ENCODE results near the gene AKAP12.
"Not testable (repeated sequence)": the region's sequence is repeated elsewhere in the genome, so short reads cannot be mapped to it uniquely, and the experiment has no call there.

The AKAP12 gene

GRCh38 chr6:151352410-151353396 lies 112.9 kb downstream of the AKAP12 start:
- DNase-seq: no peak

- DNase-seq: no peak
These were observed 114.0 kb downstream of the AKAP12 start for GRCh38 chr6:151353795-151354194.

GRCh38 chr6:151356983-151357382 lies 117.2 kb downstream of the AKAP12 start:
- DNase-seq: not testable (repeated sequence)

- no peak for DNase-seq
These were observed 118.1 kb downstream of the AKAP12 start for GRCh38 chr6:151357758-151358436.

- DNase-seq: no peak
These were observed 118.7 kb downstream of the AKAP12 start for GRCh38 chr6:151358475-151358874.

GRCh38 chr6:151359486-151359885 lies 119.7 kb downstream of the AKAP12 start:
- DNase-seq: no peak

- DNase-seq: no peak
These were observed 125.5 kb downstream of the AKAP12 start for GRCh38 chr6:151365233-151365632.

- no peak for DNase-seq
These were observed 130.8 kb downstream of the AKAP12 start for GRCh38 chr6:151370509-151371078.

- no peak for DNase-seq
These were observed 132.4 kb downstream of the AKAP12 start for GRCh38 chr6:151372164-151372563.

GRCh38 chr6:151374036-151374683 lies 134.4 kb downstream of the AKAP12 start:
- no peak for DNase-seq

- DNase-seq: no peak
These were observed 136.1 kb downstream of the AKAP12 start for GRCh38 chr6:151375833-151376232.

- DNase-seq: no peak
These were observed 136.7 kb downstream of the AKAP12 start for GRCh38 chr6:151376440-151376839.

GRCh38 chr6:151377095-151377494 lies 137.3 kb downstream of the AKAP12 start:
- DNase-seq: no peak

- DNase-seq: no peak
These were observed 140.4 kb downstream of the AKAP12 start for GRCh38 chr6:151379933-151380847.

GRCh38 chr6:151380848-151381205 lies 141.1 kb downstream of the AKAP12 start:
- no peak for DNase-seq

- DNase-seq: no peak
These were observed 142.0 kb downstream of the AKAP12 start for GRCh38 chr6:151381722-151382121.

- not testable (repeated sequence) for DNase-seq
These were observed 142.9 kb downstream of the AKAP12 start for GRCh38 chr6:151382631-151383030.

- DNase-seq: no peak
These were observed 144.4 kb downstream of the AKAP12 start for GRCh38 chr6:151384151-151384550.

GRCh38 chr6:151385177-151385576 lies 145.4 kb downstream of the AKAP12 start:
- no peak for DNase-seq

- no peak for DNase-seq
These were observed 147.6 kb downstream of the AKAP12 start for GRCh38 chr6:151387175-151387970.

- DNase-seq: no peak
These were observed 148.5 kb downstream of the AKAP12 start for GRCh38 chr6:151388236-151388635.

Data from NCI-H510A (cell line).